HuH-7.5 (cell line): Measurements from ENCODE around the gene RARA.

Experiments used
- DNase-seq: peaks from one replicate; pipeline ENCODE4 v3.0.0; 2011; ENCODE audit warnings: low spot score

Gene RARA

GRCh38 chr17:40309031-40309948 is at the start of gene RARA:
Gene RARA (plus strand): TSS chr17:40309180. CDS start chr17:40331219, 22,039 bp downstream.
- DNase-seq = no peak

- DNase-seq = no peak
These were observed 49.5 kb upstream of the RARA start for GRCh38 chr17:40259505-40259904.

- DNase-seq = no peak
These were observed 48.5 kb upstream of the RARA start for GRCh38 chr17:40260528-40260927.

GRCh38 chr17:40264458-40265185 is 44.4 kb upstream of the RARA start:
- no peak for DNase-seq

GRCh38 chr17:40265337-40265736 is 43.6 kb upstream of the RARA start:
- no peak for DNase-seq

GRCh38 chr17:40266882-40267281 is 42.1 kb upstream of the RARA start:
- no peak for DNase-seq

GRCh38 chr17:40268141-40268712 is 40.8 kb upstream of the RARA start:
- no peak for DNase-seq

GRCh38 chr17:40278414-40278813 is 30.6 kb upstream of the RARA start:
- DNase-seq = no peak

- DNase-seq = no peak
These were observed 29.6 kb upstream of the RARA start for GRCh38 chr17:40279402-40279801.

- DNase-seq = no peak
These were observed 27.3 kb upstream of the RARA start for GRCh38 chr17:40281663-40282062.

GRCh38 chr17:40283662-40284061 is 25.3 kb upstream of the RARA start:
- no peak for DNase-seq

GRCh38 chr17:40284085-40284713 is 24.8 kb upstream of the RARA start:
- DNase-seq = no peak

GRCh38 chr17:40286473-40286872 is 22.5 kb upstream of the RARA start:
- no peak for DNase-seq

- DNase-seq = no peak
These were observed 21.9 kb upstream of the RARA start for GRCh38 chr17:40287159-40287493.

GRCh38 chr17:40287494-40288369 is 21.2 kb upstream of the RARA start, which contains the start of gene CDC6:
Gene CDC6 (plus strand): TSS chr17:40287879. CDS start chr17:40289421, 1,542 bp downstream.
- DNase-seq = peak; percentile 74

- DNase-seq = no peak
These were observed 18.2 kb upstream of the RARA start for GRCh38 chr17:40290629-40291280.

- no peak for DNase-seq
These were observed 17.7 kb upstream of the RARA start for GRCh38 chr17:40291281-40291664.

GRCh38 chr17:40293363-40293762 is 15.6 kb upstream of the RARA start:
- no peak for DNase-seq

- no peak for DNase-seq
These were observed 13.2 kb upstream of the RARA start for GRCh38 chr17:40295488-40296436.

GRCh38 chr17:40297511-40297910 is 11.5 kb upstream of the RARA start:
- DNase-seq = no peak
